GM10266 (cell line): Measurements from ENCODE around the gene FAM9C.

Source experiments
- DNase-seq: peaks from one replicate; pipeline ENCODE4 v3.0.0; 2012; ENCODE audit errors: extremely low spot score
- TF ChIP-seq, protein P1 (sequence below): IDR thresholded peaks from 2 replicates; pipeline ENCODE4 v1.5.1; 2012; ENCODE audit warnings: mild to moderate bottlenecking, low read depth; ENCODE audit not compliant: control insufficient read depth, insufficient read depth; ENCODE audit errors: missing control alignments

FAM9C gene

DNA sequence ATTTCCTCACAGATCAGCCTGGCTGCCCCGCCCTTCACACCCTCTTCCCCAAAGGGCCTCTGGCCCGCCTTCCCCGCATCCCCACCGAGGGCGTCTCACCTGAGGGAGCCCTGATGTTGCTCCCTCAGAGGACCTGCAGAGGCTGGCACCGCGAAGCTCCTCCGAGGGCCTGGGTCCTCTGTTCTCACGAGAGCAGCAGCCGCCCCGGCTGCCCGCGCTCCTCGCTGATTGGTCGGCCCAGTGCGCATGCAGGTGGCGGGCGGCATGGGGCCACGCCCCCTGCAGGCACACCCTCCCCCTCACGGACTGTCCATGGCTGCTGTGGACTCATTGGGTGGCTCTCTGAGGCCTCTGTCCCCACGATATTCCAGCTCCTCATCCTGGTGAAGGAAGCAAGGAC lies at the start of gene FAM9C:
Gene FAM9C (minus strand): TSS at position 180 of the 400 bp plus-strand sequence. CDS start 831 bp downstream, outside the sequence.
- TF ChIP-seq, protein P1, sequence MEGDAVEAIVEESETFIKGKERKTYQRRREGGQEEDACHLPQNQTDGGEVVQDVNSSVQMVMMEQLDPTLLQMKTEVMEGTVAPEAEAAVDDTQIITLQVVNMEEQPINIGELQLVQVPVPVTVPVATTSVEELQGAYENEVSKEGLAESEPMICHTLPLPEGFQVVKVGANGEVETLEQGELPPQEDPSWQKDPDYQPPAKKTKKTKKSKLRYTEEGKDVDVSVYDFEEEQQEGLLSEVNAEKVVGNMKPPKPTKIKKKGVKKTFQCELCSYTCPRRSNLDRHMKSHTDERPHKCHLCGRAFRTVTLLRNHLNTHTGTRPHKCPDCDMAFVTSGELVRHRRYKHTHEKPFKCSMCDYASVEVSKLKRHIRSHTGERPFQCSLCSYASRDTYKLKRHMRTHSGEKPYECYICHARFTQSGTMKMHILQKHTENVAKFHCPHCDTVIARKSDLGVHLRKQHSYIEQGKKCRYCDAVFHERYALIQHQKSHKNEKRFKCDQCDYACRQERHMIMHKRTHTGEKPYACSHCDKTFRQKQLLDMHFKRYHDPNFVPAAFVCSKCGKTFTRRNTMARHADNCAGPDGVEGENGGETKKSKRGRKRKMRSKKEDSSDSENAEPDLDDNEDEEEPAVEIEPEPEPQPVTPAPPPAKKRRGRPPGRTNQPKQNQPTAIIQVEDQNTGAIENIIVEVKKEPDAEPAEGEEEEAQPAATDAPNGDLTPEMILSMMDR, result no peak
- DNase-seq, result no peak

- DNase-seq, result no peak
- TF ChIP-seq, protein P1, result no peak
These were observed 49.2 kb upstream of the FAM9C start for GRCh38 chrX:13093529-13094140.

GRCh38 chrX:13092455-13092941 lies 48.1 kb upstream of the FAM9C start:
- DNase-seq, result peak; percentile 14

DNA sequence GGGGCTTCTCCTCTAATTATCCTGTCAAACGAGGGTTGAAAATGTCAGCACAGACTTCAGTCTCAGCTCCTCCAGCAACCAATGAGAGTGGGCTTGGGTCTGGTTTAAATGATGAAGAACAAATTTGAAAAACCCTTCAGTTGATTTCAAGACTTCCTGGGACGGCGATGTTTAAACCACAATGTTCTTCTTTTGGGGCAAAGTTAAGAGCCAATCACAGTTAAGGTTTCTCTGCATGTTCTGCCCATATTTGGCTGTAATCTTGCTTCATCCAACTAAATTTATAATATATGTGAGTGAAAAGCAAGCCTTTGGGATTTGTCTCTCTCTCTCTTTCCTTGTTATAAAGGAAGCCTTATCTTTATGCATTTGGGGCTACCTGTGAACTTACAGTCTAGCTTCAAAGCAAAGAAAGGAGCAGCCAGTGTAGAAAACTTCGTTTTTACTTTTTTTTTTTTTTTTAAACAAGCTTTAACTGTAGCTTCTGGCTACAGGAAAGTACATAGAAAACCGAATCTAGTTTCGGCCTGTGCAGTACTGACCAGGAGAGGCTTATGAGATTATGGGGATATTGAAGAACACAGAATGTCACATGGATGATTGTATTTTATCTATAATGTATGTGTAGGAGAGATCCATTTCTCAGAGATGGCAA lies 46.8 kb upstream of the FAM9C start:
- TF ChIP-seq, protein P1, result no peak
- peak; percentile 13 for DNase-seq

More at GRCh38 chrX:13092455-13092941, 48.1 kb upstream of the FAM9C start:
- TF ChIP-seq, protein P1, result peak; percentile 37

- TF ChIP-seq, protein P1, result no peak
- DNase-seq, result no peak
These were observed 46.1 kb upstream of the FAM9C start for GRCh38 chrX:13090339-13091110.

DNA sequence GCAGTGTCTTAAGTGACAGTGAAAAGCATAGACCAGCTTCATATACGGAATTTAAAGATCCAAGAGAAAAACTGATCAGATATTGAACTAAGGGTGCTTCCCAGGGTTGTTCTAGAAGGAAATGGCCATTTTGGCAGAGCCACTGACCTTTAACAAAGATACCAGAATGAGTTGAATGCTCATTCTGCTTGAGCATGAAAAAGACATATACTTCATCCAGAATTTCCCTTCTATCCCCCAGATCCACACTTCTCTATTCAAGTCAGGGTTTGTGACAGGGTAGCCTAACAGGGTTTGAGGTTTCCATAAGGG lies 45.6 kb upstream of the FAM9C start:
- DNase-seq, result no peak
- TF ChIP-seq, protein P1, result no peak
